Activated T-helper 1 cell treated with Interleukin-2 at 50 U/mL for 16 hours (primary cell): ENCODE data around the gene SYT1.

Experiments used
- DNase-seq: peaks from one replicate; pipeline ENCODE4 v3.0.0-alpha.2; 2020; ENCODE audit warnings: low read depth

SYT1 gene

DNA sequence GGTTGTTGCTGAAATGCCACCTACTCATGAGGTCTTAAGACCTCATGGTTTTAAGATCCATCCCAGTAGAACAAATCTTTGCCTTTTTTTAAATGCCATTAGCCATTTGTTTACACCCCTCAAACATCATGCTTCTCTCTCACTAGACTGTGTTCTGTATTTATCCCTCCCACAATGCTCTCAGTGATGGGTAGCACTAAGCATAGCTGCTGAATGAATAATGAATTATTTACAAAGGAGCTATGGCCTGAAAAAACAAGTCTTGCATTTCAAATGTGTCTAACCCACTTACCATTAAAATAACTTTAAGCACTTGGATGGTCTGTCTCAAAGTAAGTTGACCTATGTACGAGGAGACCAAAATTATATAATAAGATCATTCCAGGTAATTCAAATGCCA is 491.6 kb downstream of the SYT1 start:
- no peak for DNase-seq

DNA sequence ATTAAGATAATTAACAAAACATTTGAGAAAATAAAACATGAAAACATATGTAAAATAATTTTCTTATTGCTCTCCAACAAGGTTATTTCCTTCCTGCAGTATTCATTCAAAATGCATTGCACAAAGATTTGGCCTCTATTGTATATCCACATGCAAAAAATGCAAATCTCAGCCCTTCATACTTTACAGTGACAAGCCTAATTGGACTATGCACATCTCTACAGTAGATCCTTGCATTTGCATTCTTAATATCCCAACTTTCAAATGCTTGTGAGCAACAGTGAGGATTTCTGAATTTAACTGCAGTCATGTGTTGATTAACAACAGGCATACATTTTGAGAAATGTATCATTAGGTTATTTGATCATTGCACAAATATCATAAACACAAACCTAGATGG is 492.5 kb downstream of the SYT1 start:
- no peak for DNase-seq

DNA sequence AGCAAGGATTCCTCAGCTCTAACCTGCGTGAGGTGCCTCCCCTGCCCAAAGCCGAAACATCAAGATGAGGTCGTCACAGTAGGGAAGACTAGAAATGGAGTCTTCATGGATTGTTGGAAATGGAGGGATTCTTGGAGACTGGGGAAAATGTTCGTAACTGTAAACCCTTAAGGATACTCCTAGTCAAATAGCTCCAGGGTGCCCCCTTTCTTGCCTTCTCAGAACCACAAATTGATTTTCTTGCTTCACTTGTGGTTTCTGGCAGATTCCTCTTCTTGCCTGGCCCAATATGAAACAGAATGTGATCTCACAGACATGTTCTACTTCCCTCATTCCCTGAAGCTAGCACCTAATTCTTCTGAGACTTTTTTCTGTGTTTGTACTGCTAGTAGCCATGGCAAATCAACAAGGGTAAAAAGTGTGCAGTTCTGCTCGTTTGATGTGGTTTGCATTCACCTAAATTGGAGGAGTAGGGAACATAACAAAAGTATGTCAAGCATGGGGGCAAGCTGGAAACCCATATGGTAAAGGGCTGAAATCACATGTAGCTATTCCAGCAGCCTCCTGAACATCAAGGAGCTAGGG is 494.2 kb downstream of the SYT1 start:
- DNase-seq, result no peak

DNA sequence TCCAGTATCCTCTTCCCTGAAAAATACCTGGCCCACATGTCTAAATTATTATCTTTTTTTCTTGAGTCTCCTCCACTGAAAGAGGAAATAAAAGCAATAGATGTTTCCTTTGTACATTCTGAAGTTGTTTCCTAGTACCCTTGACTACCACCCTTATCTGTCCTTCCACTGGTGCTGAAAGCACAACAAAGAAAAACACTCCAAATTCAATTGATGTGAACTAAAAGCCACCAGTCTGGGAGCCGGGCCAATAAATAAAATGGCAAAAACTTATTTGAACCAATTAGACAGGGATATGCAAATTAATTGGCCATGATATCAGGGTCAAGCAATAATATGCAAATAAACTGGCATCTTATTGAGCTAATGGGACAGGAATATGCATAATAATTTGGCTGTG is 495.7 kb downstream of the SYT1 start:
- no peak for DNase-seq

DNA sequence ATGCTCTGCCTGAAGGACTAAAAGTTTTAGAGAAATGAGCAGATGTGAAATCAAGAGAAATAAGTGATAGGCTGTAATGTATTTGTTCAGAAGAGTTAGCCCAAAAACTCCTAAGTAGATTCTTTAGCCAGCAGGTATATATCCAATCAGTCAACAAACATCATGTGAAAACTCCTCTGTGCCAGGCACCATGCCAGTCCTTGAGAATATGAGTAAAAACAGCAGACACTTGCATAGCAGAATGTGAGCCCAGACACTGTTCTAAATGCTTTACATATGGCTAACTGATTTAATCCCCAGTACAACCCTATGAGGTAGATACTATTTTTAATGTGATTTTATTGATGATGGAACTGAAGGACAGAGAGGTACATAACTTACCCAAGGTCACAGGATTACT is 496.4 kb downstream of the SYT1 start:
- no peak for DNase-seq

DNA sequence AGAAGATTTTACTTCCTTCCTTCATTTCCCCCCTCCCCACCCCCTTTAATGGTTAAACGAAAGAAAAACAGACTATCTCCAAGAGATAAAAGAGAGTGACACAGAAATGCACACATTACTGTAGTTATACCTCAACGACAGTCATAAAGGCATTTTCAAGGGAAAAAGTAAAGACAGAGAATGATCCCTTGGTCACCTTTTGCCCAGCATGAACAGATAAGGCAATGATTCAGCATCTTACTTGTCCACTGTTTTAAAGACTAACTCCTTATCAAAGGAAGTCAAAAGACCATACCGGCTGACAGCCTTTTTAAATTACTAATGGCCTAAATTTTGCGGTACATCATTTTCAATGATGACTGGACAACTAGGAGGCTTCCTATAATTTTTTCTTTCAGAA is 499.6 kb downstream of the SYT1 start:
- no peak for DNase-seq

DNA sequence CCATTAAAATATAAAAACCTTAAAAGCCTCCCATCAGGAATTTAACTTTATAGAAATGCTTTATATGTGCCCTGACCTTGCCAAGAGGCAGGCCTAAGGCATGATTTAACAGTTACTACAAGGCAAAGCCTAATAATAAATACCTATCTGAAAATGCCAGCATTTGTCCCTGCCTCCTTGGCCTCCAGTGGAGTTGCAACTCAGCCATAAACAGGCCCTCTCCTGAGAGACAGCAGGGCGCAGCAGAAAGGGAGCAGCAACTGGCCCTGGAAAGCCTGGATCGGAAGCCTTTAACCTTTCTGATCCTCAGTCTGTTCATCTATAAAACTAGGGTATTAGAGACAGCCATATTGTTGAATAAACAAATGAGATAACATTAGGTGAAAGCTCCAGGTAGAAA is 501.8 kb downstream of the SYT1 start:
- DNase-seq, result no peak

DNA sequence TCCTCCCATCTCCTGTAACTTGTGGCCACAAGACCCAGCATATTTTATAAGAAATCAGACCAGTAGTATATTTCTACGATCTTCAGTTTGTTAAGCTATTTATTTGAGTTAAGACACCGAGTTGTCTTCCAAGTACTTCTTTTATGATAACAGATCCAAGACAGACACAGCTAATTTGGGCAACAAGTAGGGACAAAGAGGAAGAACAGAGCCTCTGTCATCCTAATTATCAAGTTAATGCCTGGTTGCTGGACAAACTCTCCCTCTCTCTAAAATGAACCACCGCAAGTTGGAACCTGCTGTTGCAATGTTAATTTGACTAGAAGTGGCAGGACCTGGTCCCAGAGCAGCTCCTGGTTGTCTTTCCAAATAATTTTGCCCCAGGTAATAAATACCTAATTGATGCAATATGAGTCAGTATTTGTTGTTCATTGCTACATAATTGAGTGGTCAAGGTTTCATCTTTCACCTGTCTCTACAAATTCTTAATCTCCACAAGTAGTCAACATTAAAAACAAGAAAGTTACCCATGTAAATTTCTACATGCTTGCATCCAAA is 502.5 kb downstream of the SYT1 start:
- DNase-seq, result no peak

DNA sequence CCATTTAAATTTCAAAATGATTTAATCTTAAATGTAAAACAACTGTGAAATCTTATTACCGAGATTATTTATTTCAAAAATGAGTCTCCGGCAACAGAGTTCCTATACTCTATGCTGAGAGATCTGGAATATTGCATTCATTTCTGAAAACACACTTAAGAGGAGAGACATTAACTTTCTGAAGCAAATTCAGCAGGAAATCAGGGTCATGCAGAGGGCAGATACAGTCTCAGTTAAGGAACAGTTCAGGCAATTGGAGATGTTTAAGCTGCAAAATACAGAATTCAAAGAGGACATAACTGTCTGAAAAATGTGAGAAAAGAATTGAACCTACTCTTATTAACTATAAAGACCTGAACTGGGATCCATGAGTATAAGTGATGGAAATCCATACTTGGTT is 505.4 kb downstream of the SYT1 start:
- no peak for DNase-seq

DNA sequence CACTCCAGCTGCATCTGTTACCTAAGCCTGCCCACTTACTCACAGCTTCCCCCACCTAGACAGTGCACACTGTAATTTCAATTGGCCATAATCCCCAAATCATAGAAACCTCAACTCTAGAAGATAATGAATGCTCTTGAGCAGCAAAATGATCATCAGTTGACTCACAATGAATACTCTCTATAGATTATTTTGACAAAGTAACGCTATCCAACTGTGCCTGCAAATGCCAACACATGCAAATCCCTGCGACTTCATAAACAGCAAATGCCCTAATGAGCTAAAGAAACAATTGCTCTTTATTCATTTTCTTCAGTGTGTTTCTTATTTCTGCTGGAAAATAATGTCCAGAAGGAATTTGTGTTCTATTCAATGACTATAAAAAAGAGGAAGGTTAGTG is 506.7 kb downstream of the SYT1 start:
- no peak for DNase-seq

DNA sequence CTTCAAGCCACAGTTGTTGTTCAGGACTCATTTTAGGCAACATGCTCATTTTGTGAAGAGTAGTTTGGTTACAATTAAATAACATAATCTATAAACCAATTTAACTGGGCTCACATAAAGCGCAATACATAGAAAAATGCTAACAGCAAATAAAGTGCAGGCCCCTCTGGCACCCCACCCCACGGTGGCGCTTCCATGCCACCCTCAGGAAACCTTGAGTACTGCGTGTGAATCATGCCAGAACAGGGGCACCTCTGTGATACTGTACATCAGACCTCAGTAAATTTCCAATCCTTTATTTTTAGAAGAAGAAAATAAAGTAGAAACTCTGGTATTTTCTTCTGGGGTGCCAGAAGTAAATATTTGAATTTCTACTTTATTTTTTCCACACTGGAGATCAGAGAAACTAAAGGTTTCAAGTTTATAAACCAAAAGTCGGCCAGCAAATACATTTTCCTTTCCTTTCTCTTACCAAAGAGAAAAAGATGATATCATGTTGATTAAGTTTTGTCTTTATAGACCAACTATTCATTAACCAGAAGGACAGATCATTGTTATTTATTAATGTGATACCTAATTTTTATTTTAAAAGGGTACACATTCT is 509.4 kb downstream of the SYT1 start:
- DNase-seq, result no peak

DNA sequence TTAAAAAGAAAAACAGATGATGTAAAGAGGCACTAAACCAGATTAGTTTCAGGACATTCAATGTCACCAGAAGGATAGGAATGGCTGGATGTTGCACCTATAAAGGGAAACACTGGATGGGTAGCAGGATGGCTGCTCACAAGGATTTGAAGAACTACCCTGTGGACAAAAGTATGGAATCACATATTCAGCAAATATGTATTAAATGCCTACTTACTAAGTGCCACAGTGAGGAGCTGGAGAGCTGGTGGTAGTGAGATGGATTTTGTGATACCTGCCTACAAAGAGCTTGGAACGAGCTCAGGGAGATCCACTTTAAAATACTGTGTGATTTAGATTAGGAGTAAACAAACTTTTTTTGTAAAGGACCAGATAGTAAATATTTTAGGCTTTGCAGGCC is 510.0 kb downstream of the SYT1 start:
- DNase-seq, result no peak

DNA sequence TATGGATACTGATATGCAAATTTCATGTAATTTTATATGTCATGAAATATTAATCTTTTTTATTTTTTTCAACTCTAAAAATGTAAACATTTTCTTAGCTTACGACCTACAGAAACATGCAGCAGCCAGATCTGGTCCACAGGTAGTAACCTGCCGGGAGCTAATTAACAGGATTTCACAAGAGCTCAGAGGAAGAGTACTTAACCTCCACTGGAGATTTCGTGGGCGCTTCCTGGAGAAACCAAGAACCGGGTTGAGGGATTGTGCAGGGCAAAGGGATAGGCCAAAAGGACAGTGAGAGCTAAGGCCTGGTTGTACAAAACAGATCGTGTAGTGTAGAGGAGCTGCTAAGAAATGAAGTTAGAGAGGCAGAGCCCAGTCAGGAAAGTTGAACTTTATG is 510.5 kb downstream of the SYT1 start:
- no peak for DNase-seq

DNA sequence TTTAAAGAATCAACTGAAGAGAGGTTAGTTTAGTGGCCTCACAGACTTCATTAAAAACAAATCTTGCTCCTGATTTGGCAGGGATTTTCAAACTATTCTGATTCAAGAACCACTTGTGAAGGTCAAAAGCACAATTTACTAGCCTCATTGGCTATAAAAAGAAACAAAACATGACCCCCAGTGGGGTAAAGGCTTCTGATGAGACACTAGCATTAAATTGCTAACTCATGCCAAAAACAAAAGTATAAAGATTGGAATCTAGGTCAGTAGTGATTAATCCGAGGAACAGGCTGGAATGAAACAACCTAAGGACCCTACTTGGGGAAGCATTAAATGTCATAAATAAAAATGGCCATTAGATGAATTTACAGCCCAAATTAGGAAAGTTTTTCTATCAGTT is 513.9 kb downstream of the SYT1 start:
- no peak for DNase-seq

DNA sequence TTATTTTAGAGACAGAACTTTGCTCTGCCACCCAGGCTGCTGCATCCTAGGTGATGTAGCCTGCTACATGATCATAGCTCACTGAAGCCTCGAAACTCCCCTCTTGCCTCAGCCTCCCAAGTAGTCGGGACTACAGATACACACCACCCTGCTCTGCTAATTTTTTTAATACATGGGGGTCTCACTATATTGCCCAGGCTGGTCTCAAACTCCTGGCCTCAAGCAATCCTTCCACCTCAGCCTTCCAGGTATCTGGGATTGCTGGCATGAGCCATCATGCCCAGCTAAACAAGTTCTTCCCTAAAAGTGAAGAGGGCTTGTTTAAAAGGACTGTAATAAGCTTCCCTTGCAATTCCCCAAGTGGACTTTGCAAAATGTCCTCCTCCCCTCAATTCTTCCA is 515.8 kb downstream of the SYT1 start:
- DNase-seq, result no peak

DNA sequence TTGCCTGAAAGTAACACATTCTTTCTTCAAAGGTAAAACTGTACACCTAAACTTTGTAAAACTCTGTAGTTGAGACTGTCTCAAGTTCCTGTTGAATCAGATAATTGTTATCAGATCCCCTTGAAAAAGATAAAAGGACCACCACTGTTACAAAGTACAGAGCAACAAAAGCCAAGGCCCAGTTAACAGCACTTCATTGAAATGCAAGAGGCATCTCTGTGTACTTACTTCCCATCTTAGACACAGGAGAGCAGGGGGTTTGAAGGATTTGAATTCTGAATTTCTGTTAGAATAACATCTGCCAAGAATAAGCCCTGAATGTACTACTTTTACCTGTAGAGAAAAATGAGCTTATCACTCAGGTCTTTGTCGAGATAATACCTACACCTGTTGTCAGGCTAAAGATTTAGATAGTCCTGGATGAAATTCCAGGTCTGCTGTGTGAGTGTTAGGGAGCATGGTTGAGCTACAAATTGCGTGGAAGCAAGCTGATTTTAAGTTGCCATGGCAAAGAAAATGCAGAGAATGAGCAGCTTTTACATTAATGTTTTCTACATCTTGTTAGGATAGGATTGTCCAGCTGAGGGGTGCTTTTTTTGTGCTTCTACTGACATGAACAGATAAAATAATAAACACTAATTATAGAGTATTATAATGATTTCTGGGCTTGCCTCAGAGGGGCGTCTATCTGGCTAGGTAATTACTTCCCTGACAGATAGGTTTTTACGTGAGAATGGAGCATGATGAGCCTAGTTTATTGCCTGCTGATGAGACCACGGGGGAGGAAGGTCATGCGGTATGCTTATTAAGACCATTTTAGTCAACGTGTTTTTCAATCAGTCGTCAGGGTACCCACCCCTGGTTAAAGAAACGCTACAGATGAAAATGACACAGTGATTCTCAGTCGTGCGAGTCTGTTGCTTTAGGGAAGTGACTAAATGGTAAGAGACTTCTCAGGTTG is 517.0 kb downstream of the SYT1 start:
- no peak for DNase-seq

DNA sequence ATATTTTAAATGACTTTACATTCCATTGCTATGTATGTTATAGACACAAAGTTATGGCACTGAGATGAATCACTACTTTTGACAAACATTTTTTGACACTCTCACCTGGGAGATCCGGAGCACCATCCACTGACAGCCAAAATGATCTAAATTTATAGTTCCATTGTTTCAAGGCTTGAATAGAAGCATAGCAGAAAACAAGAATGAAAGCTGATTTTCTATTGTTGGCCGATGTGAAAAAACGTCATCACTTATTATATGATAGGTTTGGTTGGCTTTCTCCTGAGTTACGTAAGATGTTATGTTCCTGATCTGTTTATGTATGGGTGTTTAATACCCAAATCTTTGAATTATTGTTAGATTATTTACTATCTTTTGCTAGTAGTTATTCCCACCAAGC is 520.0 kb downstream of the SYT1 start:
- DNase-seq, result no peak

DNA sequence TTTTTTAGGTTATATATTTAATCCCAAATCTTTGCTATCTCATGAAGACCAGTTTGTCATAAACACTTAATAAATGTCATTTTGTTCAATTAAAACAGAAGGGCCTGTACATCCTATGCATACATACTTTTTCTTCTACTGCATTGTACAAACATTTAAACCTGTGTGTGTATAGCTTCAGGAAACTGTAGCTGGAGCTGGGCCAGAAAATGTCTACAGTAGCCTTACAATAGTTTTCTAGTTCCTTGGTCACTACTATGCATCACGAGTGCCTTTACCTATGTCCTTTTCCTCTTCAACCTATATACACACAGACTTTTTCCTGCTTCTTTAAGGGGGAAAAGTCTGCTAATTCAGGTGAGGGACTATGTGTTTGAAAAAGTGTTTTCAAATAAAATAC is 523.4 kb downstream of the SYT1 start:
- no peak for DNase-seq

DNA sequence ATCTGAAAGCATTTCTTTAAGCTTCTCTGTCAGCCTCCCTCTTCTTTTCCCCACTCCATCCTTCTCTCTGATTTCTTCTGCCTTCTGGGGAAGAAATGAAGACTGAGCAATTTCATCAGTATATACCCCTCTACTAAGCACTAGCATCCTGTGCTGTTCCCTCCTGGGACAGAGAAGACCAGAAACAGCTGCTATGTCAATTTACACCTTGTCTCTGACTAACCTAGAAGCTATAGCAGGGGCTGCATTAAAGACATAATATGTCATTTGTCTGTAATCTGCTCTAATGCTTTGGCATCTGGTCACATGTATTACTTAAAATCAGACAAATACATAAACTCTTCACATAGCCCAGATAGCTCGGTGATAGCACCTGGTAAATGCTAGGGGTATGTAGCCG is 529.3 kb downstream of the SYT1 start:
- DNase-seq, result no peak

DNA sequence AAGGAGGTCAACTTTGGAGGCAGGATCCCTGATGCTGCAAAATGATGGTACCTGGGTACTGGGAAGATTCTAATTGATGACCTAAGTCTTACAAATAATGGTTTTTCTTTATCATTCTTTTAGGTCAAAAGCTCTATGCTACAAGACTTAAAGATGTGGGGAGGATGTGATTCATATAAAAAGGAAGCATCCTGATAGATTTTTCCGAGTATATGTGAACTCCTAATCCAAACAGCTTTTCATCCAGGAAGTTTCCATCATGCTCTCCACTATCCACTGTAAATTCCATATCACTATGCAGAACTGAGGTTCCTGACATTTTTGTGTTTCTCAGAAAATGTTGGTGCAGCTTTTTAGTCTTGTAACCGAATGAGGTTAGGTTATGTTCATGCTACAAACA is 533.0 kb downstream of the SYT1 start:
- no peak for DNase-seq

DNA sequence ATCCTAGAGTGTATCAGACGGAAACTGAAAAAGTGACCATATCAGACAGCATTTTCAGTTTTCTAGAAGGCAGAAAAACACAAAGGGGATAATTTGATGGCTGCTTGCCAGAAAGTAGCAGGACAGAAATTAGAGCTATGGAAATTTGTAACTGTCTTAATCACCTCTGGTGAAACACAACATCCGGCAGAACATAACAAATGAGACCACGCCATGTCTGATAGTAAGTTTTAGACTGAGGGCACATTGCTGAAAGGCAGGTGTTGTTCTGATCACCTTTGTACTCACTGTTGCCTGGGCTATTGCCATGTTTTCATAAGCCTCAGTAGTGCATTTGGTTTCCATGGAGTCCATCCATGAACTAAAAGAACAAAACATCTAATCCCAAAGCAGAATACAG is 535.9 kb downstream of the SYT1 start:
- no peak for DNase-seq

DNA sequence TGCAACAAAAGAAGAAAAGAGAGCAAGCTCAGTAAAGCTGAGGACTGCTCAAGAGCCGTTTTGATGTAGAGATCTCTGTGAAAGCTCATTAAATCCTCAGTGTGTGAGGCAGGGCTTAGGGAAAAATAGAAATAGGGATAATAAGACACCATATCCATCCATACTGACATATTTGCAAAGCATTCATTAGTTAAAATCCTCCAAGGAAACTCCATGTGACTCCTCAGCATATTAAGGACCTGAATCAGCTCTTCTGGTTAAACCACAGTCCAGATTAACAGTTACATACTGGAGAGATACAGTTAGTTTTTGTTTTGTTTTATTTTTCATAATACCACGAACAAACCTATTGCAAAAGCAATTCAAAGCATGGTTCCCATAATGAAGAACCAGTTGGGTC is 538.0 kb downstream of the SYT1 start:
- DNase-seq, result no peak

DNA sequence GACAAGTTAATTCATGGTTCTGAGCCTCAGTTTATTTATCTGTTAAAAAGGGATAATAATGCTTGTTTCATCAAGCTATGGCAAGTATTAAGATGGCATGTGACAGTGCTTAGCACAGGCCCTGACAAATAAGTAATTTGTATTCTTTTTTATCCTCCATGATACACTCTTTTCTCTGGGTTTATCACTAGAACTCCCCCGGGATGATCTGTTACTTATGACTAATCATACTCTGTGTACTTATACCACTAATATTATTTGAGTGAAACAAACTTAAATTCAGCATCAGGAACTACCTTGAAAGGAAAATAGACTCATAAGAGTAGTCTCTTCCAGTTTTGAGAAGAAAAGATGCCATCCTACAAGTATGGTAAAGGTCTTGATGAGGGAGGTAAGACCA is 542.4 kb downstream of the SYT1 start:
- DNase-seq, result no peak
